Epithelial cell of alveolus of lung (primary cell): Measurements from ENCODE around the gene RBBP9. TPM values are rescaled to one million over a fixed set of nuclear protein-coding genes. Genes with fewer than 3 reads are reported as not detected.

Experiments used
- total RNA-seq: library from RNA; depleted of rRNA; stranded (reverse); fragments of >200 nt; gene quantifications from 2 replicates; pipeline ENCODE4 v1.2.1, GENCODE V29; 2015

The RBBP9 gene
- 13.4 and 16.2 TPM in 2 replicates for total RNA-seq

GRCh38 chr20:18496740-18497592, at the start of gene RBBP9:
Gene RBBP9, minus strand, starts transcription at chr20:18497225. Its CDS starts 58 bp downstream, at chr20:18497167.

DNA sequence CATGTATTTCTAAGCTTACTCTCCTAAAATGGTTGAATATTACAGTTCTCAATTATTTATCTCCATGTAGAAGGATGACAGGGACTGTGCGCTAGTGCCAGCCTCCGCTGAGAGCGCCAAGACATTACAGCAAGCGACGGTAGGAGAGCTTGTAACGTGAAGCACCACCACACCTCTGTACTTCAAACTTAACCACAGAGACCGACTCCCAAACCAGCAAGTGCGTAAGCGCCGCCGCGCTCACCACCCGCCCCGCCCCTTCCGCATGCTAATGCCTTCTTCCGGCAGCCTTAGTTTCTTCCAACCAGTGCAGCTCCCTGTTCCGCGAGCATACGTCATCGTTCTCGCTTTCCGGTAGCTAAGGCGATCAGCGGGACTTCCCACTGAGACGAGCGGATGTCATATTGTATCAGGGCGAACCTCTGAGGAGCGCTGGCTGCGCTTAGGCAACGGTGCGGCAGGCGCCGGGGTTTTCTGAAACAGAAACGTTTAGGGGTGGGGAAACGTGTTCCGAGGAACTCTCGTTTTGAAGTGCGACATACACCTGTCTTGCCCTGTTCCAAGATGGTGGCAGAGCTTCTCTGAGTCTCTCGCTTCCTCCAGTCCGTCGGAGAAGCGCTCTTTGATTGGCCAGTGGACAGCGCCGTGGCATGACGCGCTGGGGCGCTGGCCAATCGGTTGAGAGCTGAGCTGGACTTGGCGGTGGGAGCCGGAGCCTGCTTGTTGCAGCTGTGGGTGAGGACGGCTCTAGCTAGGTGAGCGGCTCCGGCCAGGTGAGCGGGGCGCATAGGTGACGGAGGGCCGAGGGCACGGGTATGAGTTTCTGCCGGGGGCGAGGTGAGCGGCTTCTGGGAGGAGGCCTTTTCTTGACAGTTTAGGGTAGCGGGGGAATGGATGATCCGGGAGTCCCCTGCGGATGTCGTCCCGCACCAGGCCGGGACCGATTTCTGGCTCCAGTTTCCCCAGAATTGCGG, 10.5 kb upstream of the RBBP9 start, which contains the start of gene SEC23B:
TSS of gene SEC23B (plus strand) at position 723 of the 974 bp plus-strand sequence. CDS start 2,896 bp downstream, outside the sequence.

GRCh38 chr20:18466894-18467730, 29.9 kb downstream of the RBBP9 start, which contains the start of the genes DZANK1 and POLR3F:
Gene DZANK1, minus strand, starts transcription at chr20:18467030. Its CDS starts 1,672 bp downstream, at chr20:18465358.
Gene POLR3F, plus strand, starts transcription at chr20:18467390. Its CDS starts 117 bp downstream, at chr20:18467507.

Other genes starting within 250 kb of the RBBP9 start
- 11.9 and 22.5 TPM in 2 replicates for gene ZNF133, start 208.7 kb downstream of the RBBP9 start, total RNA-seq
- gene DZANK1, start 30.2 kb downstream of the RBBP9 start, total RNA-seq = 0.65 and 0.72 TPM in 2 replicates
- 8.8 and 9.3 TPM in 2 replicates for gene POLR3F, start 29.8 kb downstream of the RBBP9 start, total RNA-seq
- gene SEC23B, start 10.7 kb upstream of the RBBP9 start, total RNA-seq = 24.1 and 48.0 TPM in 2 replicates
- 75.1 and 172 TPM in 2 replicates for gene SMIM26, start 70.2 kb upstream of the RBBP9 start, total RNA-seq
- 44.9 and 93.6 TPM in 2 replicates for gene DTD1, start 90.8 kb upstream of the RBBP9 start, total RNA-seq